ENCODE measurements around the gene PLD5. TPM values are rescaled to one million over a fixed set of nuclear protein-coding genes. Genes with fewer than 3 reads are reported as not detected.
"Not testable (repeated sequence)": the region's sequence is repeated elsewhere in the genome, so short reads cannot be mapped to it uniquely, and the experiment has no call there.

PLD5 gene
- total and polyA plus RNA-seq, 2 of the 13 experiments (the other 11 are each of a cell fraction or from before 2014, with no cell fraction given) = not detected

DNA sequence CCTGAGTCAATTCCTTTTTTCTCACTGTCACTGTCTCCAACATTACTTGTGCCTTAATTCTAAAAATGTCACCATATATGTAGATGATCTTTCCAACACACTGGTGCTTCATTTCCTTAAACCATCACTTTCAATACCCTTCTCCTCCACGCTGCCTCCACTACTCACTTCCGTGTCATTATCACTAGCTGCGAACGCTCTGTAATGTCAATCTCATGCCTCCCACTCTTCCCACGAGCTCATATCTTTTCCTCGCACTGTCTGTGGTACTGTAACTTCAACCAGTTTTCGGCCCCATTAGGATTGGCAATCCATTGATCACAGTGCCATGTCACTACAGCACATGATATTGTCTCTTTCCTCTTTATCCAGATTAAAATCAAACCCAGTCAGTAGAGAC is 61.6 kb downstream of the PLD5 start:
- Histone ChIP-seq H3K79me2 (ENCODE audit: insufficient read depth, low read length) (no peaks in the 10 kb centered on the region), H3K27me3 (ENCODE audit: control insufficient read depth in 1 of 2, insufficient read depth in 2 of 2, low read length in 2 of 2) (no peaks in the 10 kb centered on the region; a peak in 1 of 5 replicates), H3K4me2 (ENCODE audit: low read depth, low read length) (no peak overlapping the region), H3K9me3 (ENCODE audit: low read length) (no peaks in the 10 kb centered on the region), H2AFZ (ENCODE audit: low read length) (no peak overlapping the region), H3K4me3 (replicated peaks in 1 of 3; ENCODE audit: insufficient read depth in 1 of 3, low read depth in 2 of 3, low read length in 3 of 3) (no peak overlapping the region), H3K27ac (ENCODE audit: extremely low read length, insufficient read depth, low read length) (no peak overlapping the region), H3K4me1 (ENCODE audit: insufficient read depth, low read length) (no peaks in the 10 kb centered on the region), H4K20me1 (ENCODE audit: insufficient read depth, low read length) (no peaks in the 10 kb centered on the region), H3K36me3 (replicated peaks in 1 of 2; ENCODE audit: control insufficient read depth in 1 of 2, insufficient read depth in 2 of 2, low read length in 2 of 2) (no peaks in the 10 kb centered on the region), H3K9ac (ENCODE audit: insufficient read depth, low read depth, low read length) (no peak overlapping the region)
- POLR2A ChIA-PET = no interaction called here
- no peak for TF ChIP-seq FLYWCH1 (CRISPR knock-in tag; IDR thresholded peaks at IDR 0.05)
- TF ChIP-seq, protein P1, sequence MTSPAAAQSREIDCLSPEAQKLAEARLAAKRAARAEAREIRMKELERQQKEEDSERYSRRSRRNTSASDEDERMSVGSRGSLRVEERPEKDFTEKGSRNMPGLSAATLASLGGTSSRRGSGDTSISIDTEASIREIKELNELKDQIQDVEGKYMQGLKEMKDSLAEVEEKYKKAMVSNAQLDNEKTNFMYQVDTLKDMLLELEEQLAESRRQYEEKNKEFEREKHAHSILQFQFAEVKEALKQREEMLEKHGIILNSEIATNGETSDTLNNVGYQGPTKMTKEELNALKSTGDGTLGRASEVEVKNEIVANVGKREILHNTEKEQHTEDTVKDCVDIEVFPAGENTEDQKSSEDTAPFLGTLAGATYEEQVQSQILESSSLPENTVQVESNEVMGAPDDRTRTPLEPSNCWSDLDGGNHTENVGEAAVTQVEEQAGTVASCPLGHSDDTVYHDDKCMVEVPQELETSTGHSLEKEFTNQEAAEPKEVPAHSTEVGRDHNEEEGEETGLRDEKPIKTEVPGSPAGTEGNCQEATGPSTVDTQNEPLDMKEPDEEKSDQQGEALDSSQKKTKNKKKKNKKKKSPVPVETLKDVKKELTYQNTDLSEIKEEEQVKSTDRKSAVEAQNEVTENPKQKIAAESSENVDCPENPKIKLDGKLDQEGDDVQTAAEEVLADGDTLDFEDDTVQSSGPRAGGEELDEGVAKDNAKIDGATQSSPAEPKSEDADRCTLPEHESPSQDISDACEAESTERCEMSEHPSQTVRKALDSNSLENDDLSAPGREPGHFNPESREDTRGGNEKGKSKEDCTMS (CRISPR knock-in tag; conservative IDR thresholded peaks at IDR 0.05) = no peak
- no peak for TF ChIP-seq ATF7 (IDR thresholded peaks at IDR 0.05)
- no peak for TF ChIP-seq ATF7 (CRISPR knock-in tag; IDR thresholded peaks at IDR 0.05)
- TF ChIP-seq ZNF30 (CRISPR knock-in tag; IDR thresholded peaks at IDR 0.05) = no peak
- no peak for TF ChIP-seq ZNF296 (CRISPR knock-in tag; conservative IDR thresholded peaks at IDR 0.05)
- no peak for TF ChIP-seq SMAD1 (CRISPR knock-in tag; IDR thresholded peaks at IDR 0.05; ENCODE audit: borderline replicate concordance, low read depth)
- TF ChIP-seq RBAK (CRISPR knock-in tag; IDR thresholded peaks at IDR 0.05) = no peak
- no peak for TF ChIP-seq GATAD2A (CRISPR knock-in tag; IDR thresholded peaks at IDR 0.05)
- TF ChIP-seq YEATS2 (CRISPR knock-in tag; IDR thresholded peaks at IDR 0.05; ENCODE audit: borderline replicate concordance) = no peak
- TF ChIP-seq GABPA (IDR thresholded peaks at IDR 0.05; ENCODE audit: low read depth, low read length) = no peak
- no peak for TF ChIP-seq GABPA (CRISPR knock-in tag; IDR thresholded peaks at IDR 0.05; ENCODE audit: low read depth)
- TF ChIP-seq ZNF720 (CRISPR knock-in tag; IDR thresholded peaks at IDR 0.05) = no peak
- TF ChIP-seq, protein P2, sequence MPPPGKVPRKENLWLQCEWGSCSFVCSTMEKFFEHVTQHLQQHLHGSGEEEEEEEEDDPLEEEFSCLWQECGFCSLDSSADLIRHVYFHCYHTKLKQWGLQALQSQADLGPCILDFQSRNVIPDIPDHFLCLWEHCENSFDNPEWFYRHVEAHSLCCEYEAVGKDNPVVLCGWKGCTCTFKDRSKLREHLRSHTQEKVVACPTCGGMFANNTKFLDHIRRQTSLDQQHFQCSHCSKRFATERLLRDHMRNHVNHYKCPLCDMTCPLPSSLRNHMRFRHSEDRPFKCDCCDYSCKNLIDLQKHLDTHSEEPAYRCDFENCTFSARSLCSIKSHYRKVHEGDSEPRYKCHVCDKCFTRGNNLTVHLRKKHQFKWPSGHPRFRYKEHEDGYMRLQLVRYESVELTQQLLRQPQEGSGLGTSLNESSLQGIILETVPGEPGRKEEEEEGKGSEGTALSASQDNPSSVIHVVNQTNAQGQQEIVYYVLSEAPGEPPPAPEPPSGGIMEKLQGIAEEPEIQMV (CRISPR knock-in tag; IDR thresholded peaks at IDR 0.05; ENCODE audit: low read depth) = no peak
- TF ChIP-seq SUZ12 (IDR thresholded peaks at IDR 0.05; ENCODE audit: low read depth, low read length) = no peak
- TF ChIP-seq FIP1L1 (IDR thresholded peaks at IDR 0.05; ENCODE audit: borderline replicate concordance, insufficient read depth, low read depth, low read length) = no peak
- WGBS (ENCODE audit: low lambda C conversion rate) = 21% methylated on average over 7 of the region's 7 CpGs
- in situ Hi-C loops (cut with HindIII; ENCODE audit: extremely low pct_ligation_motif_present, low pct_unique_long_range_greater_than_20kb) (loop anchor here (25.0 kb wide), 1 partner anchor 874 kb away; no protein-coding TSS in a partner anchor), intact Hi-C loops (cut with micrococcal nuclease; ENCODE audit: unreplicated experiment) (no loop called here)
- no peak for DNase-seq (ENCODE audit: low spot score)
- no peak for FAIRE-seq
- no TSS peak for BruUV-seq (replicated peaks)
- no peak for ATAC-seq
- CTCF ChIA-PET (ENCODE audit: low intra/inter-chr PET ratio, low total read pairs) = no interaction called here

DNA sequence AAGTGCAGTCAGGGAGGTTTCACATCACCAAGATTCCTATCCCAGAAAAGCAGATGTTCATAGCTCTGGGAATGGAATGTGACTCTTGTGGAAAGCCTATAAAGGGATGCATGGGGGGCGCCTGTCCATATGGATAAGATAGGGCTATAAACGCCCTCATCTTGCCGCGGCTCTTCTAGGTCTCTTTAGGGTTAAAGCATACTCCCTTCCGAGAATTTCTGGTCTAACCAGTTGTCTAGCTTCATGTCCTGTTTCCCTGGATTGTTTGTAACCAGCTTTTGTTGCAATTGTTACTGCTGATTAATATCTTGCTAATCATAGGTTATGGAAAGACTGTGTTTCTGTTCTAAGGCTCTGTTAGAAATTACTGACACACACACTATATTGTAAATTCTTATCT is 64.8 kb downstream of the PLD5 start:
- H3K79me2 ChIP-seq (ENCODE audit: insufficient read depth, low read length); H3K4me1 ChIP-seq (ENCODE audit: insufficient read depth, low read length); H3K9ac ChIP-seq (ENCODE audit: insufficient read depth, low read depth, low read length); H3K36me3 ChIP-seq (replicated peaks in 1 of 2; ENCODE audit: control insufficient read depth in 1 of 2, insufficient read depth in 2 of 2, low read length in 2 of 2); DNase-seq (ENCODE audit: low spot score); H3K4me2 ChIP-seq (ENCODE audit: low read depth, low read length); H3K27me3 ChIP-seq (ENCODE audit: control insufficient read depth in 1 of 2, insufficient read depth in 2 of 2, low read length in 2 of 2); FAIRE-seq; H3K9me3 ChIP-seq (ENCODE audit: low read length); POLR2A ChIA-PET; H3K27ac ChIP-seq (ENCODE audit: extremely low read length, insufficient read depth, low read length); H2AFZ ChIP-seq (ENCODE audit: low read length); ATAC-seq; BruUV-seq (replicated peaks); H3K4me3 ChIP-seq (replicated peaks in 1 of 3; ENCODE audit: insufficient read depth in 1 of 3, low read depth in 2 of 3, low read length in 3 of 3); CTCF ChIA-PET (ENCODE audit: low intra/inter-chr PET ratio, low total read pairs); intact Hi-C loops (cut with micrococcal nuclease; ENCODE audit: unreplicated experiment); H4K20me1 ChIP-seq (ENCODE audit: insufficient read depth, low read length): not testable (repeated sequence)
- in situ Hi-C loops (cut with HindIII; ENCODE audit: extremely low pct_ligation_motif_present, low pct_unique_long_range_greater_than_20kb) = loop anchor here (25.0 kb wide), 1 partner anchor 878 kb away; no protein-coding TSS in a partner anchor
- 28% methylated on average over 5 of the region's 5 CpGs for WGBS (ENCODE audit: low lambda C conversion rate)
